Activated CD8-positive, alpha-beta T cell treated with anti-CD3 and anti-CD28 coated beads, Interleukin-2, amount 10 ng/mL, durations not matched to agents 7 days and 5 days (primary cell): ENCODE results near the gene LSM4. TPM values are rescaled to one million over a fixed set of nuclear protein-coding genes. Genes with fewer than 3 reads are reported as not detected.
"Not testable (repeated sequence)": the region's sequence is repeated elsewhere in the genome, so short reads cannot be mapped to it uniquely, and the experiment has no call there.

Experiments used
- ATAC-seq: fragments of 150-1000 bp; cut with Tn5 transposase; one replicate; pipeline ENCODE4 v1.10.0; 2021; ENCODE audit warnings: moderate library complexity
- CTCF ChIA-PET: fragments of 350-600 bp; sonication (Branson Sonifier 250); formaldehyde crosslinking; loops from one replicate; lab custom pipeline; 2021; ENCODE audit warnings: antibody characterized with exemption; lab: Charles Lee
- POLR2A ChIA-PET: fragments of 350-600 bp; sonication (Branson Sonifier 250); formaldehyde crosslinking; loops from one replicate; lab custom pipeline; 2021; ENCODE audit warnings: antibody characterized with exemption; lab: Charles Lee
- DNase-seq: peaks from one replicate; pipeline ENCODE4 v3.0.0-alpha.2; 2020
- H3K27ac Mint-ChIP-seq: one replicate; pipeline ENCODE4 v1.8.0; 2021; ENCODE audit warnings: mild to moderate bottlenecking, mixed read lengths
- H3K27me3 Mint-ChIP-seq: one replicate; pipeline ENCODE4 v1.8.0; 2021; ENCODE audit warnings: low read depth, mixed read lengths
- H3K36me3 Mint-ChIP-seq: one replicate; pipeline ENCODE4 v1.8.0; 2021; ENCODE audit warnings: low read depth, mixed read lengths
- H3K4me1 Mint-ChIP-seq: one replicate; pipeline ENCODE4 v1.8.0; 2021; ENCODE audit warnings: low read depth, mixed read lengths
- H3K4me3 Mint-ChIP-seq: one replicate; pipeline ENCODE4 v1.8.0; 2021; ENCODE audit warnings: mild to moderate bottlenecking, mixed read lengths
- H3K9me3 Mint-ChIP-seq: one replicate; pipeline ENCODE4 v1.8.0; 2022; ENCODE audit warnings: mixed read lengths; ENCODE audit not compliant: insufficient read depth
- total RNA-seq, 2 experiments: library from RNA; stranded (reverse); gene quantifications; one replicate each; pipeline ENCODE4 v1.2.3, GENCODE V29; 2021

LSM4 gene
- total RNA-seq, 2 experiments from 2014 or later = 199 to 215 TPM

- DNase-seq (no peak), ATAC-seq (no peak)
- Mint-ChIP-seq H3K4me3 (no peak overlapping the region), H3K4me1 (no peaks in the 10 kb centered on the region), H3K27me3 (no peaks in the 10 kb centered on the region), H3K27ac (no peak overlapping the region), H3K9me3 (no peaks in the 10 kb centered on the region), H3K36me3 (peaks cover 29% of the 10 kb centered on the region)
- POLR2A ChIA-PET = no interaction called here
- CTCF ChIA-PET = interaction anchor here (0.9 kb wide), 1 partner anchor 34 kb away, joined by 3 read pairs; no protein-coding TSS in a partner anchor
Measured at GRCh38 chr19:18353378-18354005, 30.6 kb upstream of the LSM4 start.

- ATAC-seq (no peak), DNase-seq (no peak)
- peaks cover 16% of the 10 kb centered on the region for H3K36me3 Mint-ChIP-seq
- ChIA-PET POLR2A (no interaction called here), CTCF (no interaction called here)
- no peak overlapping the region for H3K4me3 Mint-ChIP-seq
- H3K27me3 Mint-ChIP-seq = no peaks in the 10 kb centered on the region
- H3K9me3 Mint-ChIP-seq = no peaks in the 10 kb centered on the region
- H3K4me1 Mint-ChIP-seq = no peaks in the 10 kb centered on the region
- no peak overlapping the region for H3K27ac Mint-ChIP-seq
Measured at GRCh38 chr19:18351544-18351943, 28.7 kb upstream of the LSM4 start.

GRCh38 chr19:18350490-18350889 lies 27.6 kb upstream of the LSM4 start:
- no peak overlapping the region for H3K27ac Mint-ChIP-seq
- POLR2A ChIA-PET = no interaction called here
- no peaks in the 10 kb centered on the region for H3K27me3 Mint-ChIP-seq
- no peak overlapping the region for H3K4me3 Mint-ChIP-seq
- H3K4me1 Mint-ChIP-seq = peaks cover 6% of the 10 kb centered on the region
- ATAC-seq = no peak
- H3K9me3 Mint-ChIP-seq = no peaks in the 10 kb centered on the region
- CTCF ChIA-PET = interaction anchor here (0.6 to 2.6 kb wide), 5 partner anchors 15 to 71 kb away, joined by 3 to 17 read pairs (median 4); no protein-coding TSS in a partner anchor
- peaks cover 12% of the 10 kb centered on the region for H3K36me3 Mint-ChIP-seq
- DNase-seq = no peak

GRCh38 chr19:18349524-18350128 lies 26.8 kb upstream of the LSM4 start:
- Mint-ChIP-seq H3K36me3 (peaks cover 11% of the 10 kb centered on the region), H3K27ac (no peak overlapping the region), H3K4me1 (peaks cover 6% of the 10 kb centered on the region), H3K9me3 (no peaks in the 10 kb centered on the region), H3K4me3 (no peak overlapping the region), H3K27me3 (no peaks in the 10 kb centered on the region)
- POLR2A ChIA-PET = no interaction called here
- ATAC-seq (no peak), DNase-seq (peak; percentile 58)
- CTCF ChIA-PET = interaction anchor here (0.8 to 2.6 kb wide), 5 partner anchors 16 to 98 kb away, joined by 3 to 17 read pairs (median 4); no protein-coding TSS in a partner anchor

- ATAC-seq, H3K27ac Mint-ChIP-seq, H3K4me3 Mint-ChIP-seq, POLR2A ChIA-PET, DNase-seq, H3K27me3 Mint-ChIP-seq, H3K9me3 Mint-ChIP-seq, H3K4me1 Mint-ChIP-seq: not testable (repeated sequence)
- H3K36me3 Mint-ChIP-seq = peaks cover 14% of the 10 kb centered on the region
- CTCF ChIA-PET = interaction anchor here (0.9 to 2.6 kb wide), 2 partner anchors 39 to 97 kb away, joined by 3 to 17 read pairs; no protein-coding TSS in a partner anchor
Measured at GRCh38 chr19:18348818-18349339, 26.0 kb upstream of the LSM4 start.

GRCh38 chr19:18348171-18348570 lies 25.3 kb upstream of the LSM4 start:
- Mint-ChIP-seq H3K4me1 (peaks cover 6% of the 10 kb centered on the region), H3K9me3 (no peaks in the 10 kb centered on the region), H3K4me3 (no peak overlapping the region), H3K27ac (no peak overlapping the region), H3K36me3 (peaks cover 17% of the 10 kb centered on the region), H3K27me3 (no peaks in the 10 kb centered on the region)
- DNase-seq (no peak), ATAC-seq (no peak)
- ChIA-PET CTCF (interaction anchor here (2.6 kb wide), 1 partner anchor 40 kb away, joined by 17 read pairs; no protein-coding TSS in a partner anchor), POLR2A (no interaction called here)

- DNase-seq (no peak), ATAC-seq (no peak)
- Mint-ChIP-seq H3K4me1 (peaks cover 18% of the 10 kb centered on the region), H3K27me3 (no peaks in the 10 kb centered on the region), H3K9me3 (no peaks in the 10 kb centered on the region), H3K36me3 (peaks cover 23% of the 10 kb centered on the region), H3K4me3 (no peak overlapping the region), H3K27ac (peak overlapping the region; percentile 5)
- ChIA-PET POLR2A (no interaction called here), CTCF (interaction anchor here (2.0 kb wide), 1 partner anchor 65 kb away, joined by 5 read pairs; no protein-coding TSS in a partner anchor)
Measured at GRCh38 chr19:18346091-18346490, 23.2 kb upstream of the LSM4 start.

GRCh38 chr19:18345296-18345695 lies 22.4 kb upstream of the LSM4 start:
- H3K9me3 Mint-ChIP-seq = no peaks in the 10 kb centered on the region
- CTCF ChIA-PET = interaction anchor here (1.3 to 4.3 kb wide), 4 partner anchors 13 to 184 kb away, joined by 3 to 27 read pairs (median 4); no protein-coding TSS in a partner anchor
- H3K27ac Mint-ChIP-seq = no peak overlapping the region
- H3K4me1 Mint-ChIP-seq = peaks cover 18% of the 10 kb centered on the region
- H3K36me3 Mint-ChIP-seq = peaks cover 21% of the 10 kb centered on the region
- no peak overlapping the region for H3K4me3 Mint-ChIP-seq
- DNase-seq (no peak), ATAC-seq (no peak)
- POLR2A ChIA-PET = no interaction called here
- no peaks in the 10 kb centered on the region for H3K27me3 Mint-ChIP-seq

- no peak overlapping the region for H3K4me3 Mint-ChIP-seq
- peaks cover 25% of the 10 kb centered on the region for H3K4me1 Mint-ChIP-seq
- DNase-seq (no peak), ATAC-seq (no peak)
- no peaks in the 10 kb centered on the region for H3K9me3 Mint-ChIP-seq
- peaks cover 18% of the 10 kb centered on the region for H3K36me3 Mint-ChIP-seq
- H3K27ac Mint-ChIP-seq = no peak overlapping the region
- ChIA-PET POLR2A (no interaction called here), CTCF (interaction anchor here (0.9 to 4.3 kb wide), 5 partner anchors 12 to 184 kb away, joined by 3 to 27 read pairs (median 3); no protein-coding TSS in a partner anchor)
- H3K27me3 Mint-ChIP-seq = no peaks in the 10 kb centered on the region
Measured at GRCh38 chr19:18344582-18344950, 21.7 kb upstream of the LSM4 start.

GRCh38 chr19:18342090-18342632 lies 19.3 kb upstream of the LSM4 start:
- ATAC-seq = no peak
- CTCF ChIA-PET = interaction anchor here (0.6 to 4.3 kb wide), 6 partner anchors 12 to 69 kb away, joined by 3 to 27 read pairs (median 6); no protein-coding TSS in a partner anchor
- POLR2A ChIA-PET = interaction anchor here (1.7 kb wide), 1 partner anchor 61 kb away, joined by 9 read pairs; the partner anchor contains the start of gene JUND

GRCh38 chr19:18340990-18341868 lies 18.4 kb upstream of the LSM4 start:
- Mint-ChIP-seq H3K36me3 (peaks cover 14% of the 10 kb centered on the region), H3K27me3 (peaks cover 4% of the 10 kb centered on the region), H3K27ac (peak overlapping the region; percentile 81), H3K4me1 (peaks cover 25% of the 10 kb centered on the region), H3K4me3 (peak overlapping the region; percentile 77), H3K9me3 (no peaks in the 10 kb centered on the region)
- peak; percentile 71 for ATAC-seq
- CTCF ChIA-PET = interaction anchor here (1.3 to 4.3 kb wide), 4 partner anchors 11 to 61 kb away, joined by 3 to 27 read pairs (median 10); no protein-coding TSS in a partner anchor
- peak; percentile 80 for DNase-seq
- POLR2A ChIA-PET = interaction anchor here (1.7 to 1.9 kb wide), 2 partner anchors 13 to 60 kb away, joined by 6 to 9 read pairs; partner anchors contain the start of gene JUND

More at GRCh38 chr19:18342090-18342632, 19.3 kb upstream of the LSM4 start:
- H3K27ac Mint-ChIP-seq = no peak overlapping the region
- no peaks in the 10 kb centered on the region for H3K9me3 Mint-ChIP-seq
- no peak for DNase-seq
- peaks cover 2% of the 10 kb centered on the region for H3K27me3 Mint-ChIP-seq
- H3K4me3 Mint-ChIP-seq = peak overlapping the region; percentile 77
- H3K36me3 Mint-ChIP-seq = peaks cover 16% of the 10 kb centered on the region
- H3K4me1 Mint-ChIP-seq = peaks cover 27% of the 10 kb centered on the region
